Panc1 (cell line): ENCODE data around the gene ITGAV. TPM values are rescaled to one million over a fixed set of nuclear protein-coding genes. Genes with fewer than 3 reads are reported as not detected.

ENCODE experiments used
- ATAC-seq: fragments of 200-7000 bp; cut with Tn5 transposase; 2 replicates; pipeline ENCODE4 v1.9.1; 2020; ENCODE audit warnings: mild to moderate bottlenecking, moderate library complexity
- BruUV-seq: library from RNA; stranded (reverse); fragments of 400-500 nt; replicated peaks from 2 replicates; lab custom pipeline; 2021; lab: Mats Ljungman, UMichigan
- CTCF ChIA-PET: fragments of 300-600 bp; sonication (Branson Sonifier 250); formaldehyde crosslinking; loops from one replicate; lab custom pipeline; 2022; ENCODE audit warnings: antibody characterized with exemption; lab: Charles Lee
- POLR2A ChIA-PET: fragments of 300-600 bp; sonication (Branson Sonifier 250); formaldehyde crosslinking; loops from one replicate; lab custom pipeline; 2022; ENCODE audit warnings: antibody characterized with exemption; lab: Charles Lee
- DNase-seq: peaks from one replicate; pipeline ENCODE4 v3.0.0-alpha.2; 2010; ENCODE audit warnings: low read depth, low spot score
- H3K27ac ChIP-seq: 2 replicates; pipeline ENCODE4 v1.5.1; 2011; ENCODE audit warnings: mild to moderate bottlenecking, low read length, inconsistent platforms
- H3K27me3 ChIP-seq: fragments of 200-500 bp; sonication (Bioruptor generic); 2 replicates; pipeline ENCODE4 v1.6.0; 2014; ENCODE audit warnings: low read length, inconsistent platforms; ENCODE audit not compliant: control insufficient read depth, insufficient read depth
- H3K36me3 ChIP-seq: fragments of 200-500 bp; sonication (Bioruptor generic); 2 replicates; pipeline ENCODE4 v1.5.1; 2014; ENCODE audit warnings: inconsistent platforms, mild to moderate bottlenecking, low read length, moderate library complexity; ENCODE audit not compliant: control insufficient read depth, insufficient read depth
- H3K4me1 ChIP-seq: 2 replicates; pipeline ENCODE4 v1.5.1; 2011; ENCODE audit warnings: inconsistent platforms, mild to moderate bottlenecking, low read length, moderate library complexity; ENCODE audit not compliant: control insufficient read depth, insufficient read depth
- H3K4me3 ChIP-seq, 2 experiments: 2 replicates each; pipeline ENCODE4 v1.5.1; 2011 to 2012; ENCODE audit warnings: low read depth in 2 of 2, low read length in 2 of 2, mild to moderate bottlenecking in 2 of 2, inconsistent platforms in 1 of 2, moderate library complexity in 1 of 2
- H3K9me3 ChIP-seq: fragments of 200-500 bp; sonication (Bioruptor generic); 2 replicates; pipeline ENCODE4 v1.5.1; 2014; ENCODE audit warnings: low read depth, mild to moderate bottlenecking, inconsistent platforms, low read length, moderate library complexity; ENCODE audit not compliant: control insufficient read depth, insufficient read depth
- CTCF ChIP-seq: fragments of 450-650 bp; IDR thresholded peaks from 2 replicates; pipeline ENCODE4 v1.5.1; 2017; ENCODE audit warnings: mild to moderate bottlenecking
- POLR2AphosphoS5 ChIP-seq: IDR thresholded peaks from 2 replicates; pipeline ENCODE4 v1.6.1; 2012; ENCODE audit warnings: mild to moderate bottlenecking, low read depth, low read length, moderate library complexity
- SIN3A ChIP-seq: IDR thresholded peaks from 2 replicates; pipeline ENCODE4 v1.6.1; 2012; ENCODE audit warnings: low read depth, mild to moderate bottlenecking, low read length, moderate library complexity, borderline replicate concordance; ENCODE audit not compliant: insufficient read depth
- TCF7L2 ChIP-seq: IDR thresholded peaks from 2 replicates; pipeline ENCODE4 v1.6.1; 2011; ENCODE audit warnings: mild to moderate bottlenecking, low read depth, low read length, inconsistent platforms
- in situ Hi-C: cut with HindIII; loops from 2 replicates; pipeline ENCODE4 v1.10.0; 2016; ENCODE audit warnings: low sequenced_read_pairs, low pct_unique_long_range_greater_than_20kb
- intact Hi-C: fragments of 100-400 bp; cut with micrococcal nuclease; formaldehyde crosslinking; loops from one replicate; pipeline ENCODE4 v1.10.0; 2022; ENCODE audit not compliant: unreplicated experiment
- total RNA-seq: library from RNA; stranded (reverse); gene quantifications from one replicate; pipeline ENCODE4 v1.2.1, GENCODE V29; 2021; ENCODE audit not compliant: unreplicated experiment
- TF ChIP-seq, protein P1 (sequence below), 2 experiments: IDR thresholded peaks; 2 replicates each; pipeline ENCODE4 v1.6.1; 2011 to 2012; ENCODE audit warnings: low read depth in 2 of 2, control low read depth in 1 of 2, low read length in 1 of 2, mild to moderate bottlenecking in 1 of 2, moderate library complexity in 1 of 2; ENCODE audit not compliant: insufficient read depth in 1 of 2

ITGAV gene
- total RNA-seq, 1 experiment from 2014 or later = 218 TPM

GRCh38 chr2:186559370-186559769 is 30.5 kb upstream of the ITGAV start:
- in situ Hi-C loops (no loop called here), intact Hi-C loops (no loop called here)
- Histone ChIP-seq H3K4me1 (peaks cover 13% of the 10 kb centered on the region), H3K4me3 (no peak overlapping the region), H3K36me3 (no peaks in the 10 kb centered on the region), H3K27me3 (no peaks in the 10 kb centered on the region), H3K9me3 (no peaks in the 10 kb centered on the region; the same call in 1 of the 2 replicates), H3K27ac (peak overlapping the region; percentile 44; the same call in 1 of the 2 replicates)
- no peak for TF ChIP-seq POLR2AphosphoS5
- TF ChIP-seq, protein P1, sequence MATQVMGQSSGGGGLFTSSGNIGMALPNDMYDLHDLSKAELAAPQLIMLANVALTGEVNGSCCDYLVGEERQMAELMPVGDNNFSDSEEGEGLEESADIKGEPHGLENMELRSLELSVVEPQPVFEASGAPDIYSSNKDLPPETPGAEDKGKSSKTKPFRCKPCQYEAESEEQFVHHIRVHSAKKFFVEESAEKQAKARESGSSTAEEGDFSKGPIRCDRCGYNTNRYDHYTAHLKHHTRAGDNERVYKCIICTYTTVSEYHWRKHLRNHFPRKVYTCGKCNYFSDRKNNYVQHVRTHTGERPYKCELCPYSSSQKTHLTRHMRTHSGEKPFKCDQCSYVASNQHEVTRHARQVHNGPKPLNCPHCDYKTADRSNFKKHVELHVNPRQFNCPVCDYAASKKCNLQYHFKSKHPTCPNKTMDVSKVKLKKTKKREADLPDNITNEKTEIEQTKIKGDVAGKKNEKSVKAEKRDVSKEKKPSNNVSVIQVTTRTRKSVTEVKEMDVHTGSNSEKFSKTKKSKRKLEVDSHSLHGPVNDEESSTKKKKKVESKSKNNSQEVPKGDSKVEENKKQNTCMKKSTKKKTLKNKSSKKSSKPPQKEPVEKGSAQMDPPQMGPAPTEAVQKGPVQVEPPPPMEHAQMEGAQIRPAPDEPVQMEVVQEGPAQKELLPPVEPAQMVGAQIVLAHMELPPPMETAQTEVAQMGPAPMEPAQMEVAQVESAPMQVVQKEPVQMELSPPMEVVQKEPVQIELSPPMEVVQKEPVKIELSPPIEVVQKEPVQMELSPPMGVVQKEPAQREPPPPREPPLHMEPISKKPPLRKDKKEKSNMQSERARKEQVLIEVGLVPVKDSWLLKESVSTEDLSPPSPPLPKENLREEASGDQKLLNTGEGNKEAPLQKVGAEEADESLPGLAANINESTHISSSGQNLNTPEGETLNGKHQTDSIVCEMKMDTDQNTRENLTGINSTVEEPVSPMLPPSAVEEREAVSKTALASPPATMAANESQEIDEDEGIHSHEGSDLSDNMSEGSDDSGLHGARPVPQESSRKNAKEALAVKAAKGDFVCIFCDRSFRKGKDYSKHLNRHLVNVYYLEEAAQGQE (IDR thresholded peaks at IDR 0.05; ENCODE audit: insufficient read depth in 1 of 2, low read depth in 2 of 2, low read length in 1 of 2) = no peak
- TF ChIP-seq TCF7L2 = no peak
- TF ChIP-seq SIN3A = no peak
- TF ChIP-seq CTCF = no peak
- DNase-seq (no peak), ATAC-seq (no peak)
- POLR2A ChIA-PET = no interaction called here
- CTCF ChIA-PET = no interaction called here
- BruUV-seq = no TSS peak

DNA sequence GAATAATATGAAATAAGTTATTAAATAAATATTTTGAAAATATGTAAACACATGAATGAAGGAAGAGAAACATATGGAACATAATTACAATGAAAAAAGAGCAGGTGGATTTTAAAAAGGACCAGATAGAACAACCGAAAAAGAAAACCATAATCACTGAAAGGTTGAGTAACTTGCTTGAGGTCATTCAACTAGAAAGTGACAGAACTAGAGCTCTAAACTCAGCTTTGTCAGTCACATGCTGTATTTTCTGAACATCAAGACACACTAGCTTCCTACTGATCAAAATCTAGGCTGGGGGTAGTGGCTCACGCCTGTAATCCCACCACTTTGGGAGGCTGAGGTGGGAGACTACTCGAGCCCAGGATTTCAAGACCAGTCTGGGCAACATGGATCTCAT is 30.0 kb upstream of the ITGAV start:
- ChIA-PET POLR2A (no interaction called here), CTCF (no interaction called here)
- DNase-seq (no peak), ATAC-seq (no peak)
- TF ChIP-seq TCF7L2 (no peak), POLR2AphosphoS5 (no peak), SIN3A (no peak), CTCF (no peak)
- TF ChIP-seq, protein P1 (IDR thresholded peaks at IDR 0.05; ENCODE audit: insufficient read depth in 1 of 2, low read depth in 2 of 2, low read length in 1 of 2) = no peak
- in situ Hi-C loops (no loop called here), intact Hi-C loops (no loop called here)
- Histone ChIP-seq H3K27me3 (no peaks in the 10 kb centered on the region), H3K36me3 (no peaks in the 10 kb centered on the region), H3K27ac (peak overlapping the region; percentile 5; the same call in 1 of the 2 replicates), H3K9me3 (no peaks in the 10 kb centered on the region; the same call in 1 of the 2 replicates), H3K4me3 (no peak overlapping the region), H3K4me1 (peaks cover 8% of the 10 kb centered on the region)
- BruUV-seq = no TSS peak
